Thyroid gland (tissue), 4 donors: Measurements from ENCODE around the gene CCDC47. TPM values are rescaled to one million over a fixed set of nuclear protein-coding genes. Genes with fewer than 3 reads are reported as not detected.

Experiments used
- DNase-seq, 2 donors: peaks; one replicate each; pipeline ENCODE4 v3.0.0-alpha.2; 2019
- H3K27ac ChIP-seq, 3 donors: fragments of 200-600 bp; sonication (generic); 1 replicate in 2 of 3; 2 replicates in 1 of 3; pipeline ENCODE4 v1.5.1; 2016 to 2019; ENCODE audit warnings: mild to moderate bottlenecking in 1 of 3, moderate library complexity in 1 of 3
- H3K27me3 ChIP-seq: fragments of 200-600 bp; sonication (generic); one replicate; pipeline ENCODE4 v1.5.1; 2019
- H3K36me3 ChIP-seq, 2 donors: fragments of 200-600 bp; sonication (generic); one replicate each; pipeline ENCODE4 v1.5.1; 2016 to 2019
- H3K4me1 ChIP-seq, 2 donors: fragments of 200-600 bp; sonication (generic); one replicate each; pipeline ENCODE4 v1.5.1; 2017 to 2019
- H3K4me3 ChIP-seq, 3 donors: fragments of 200-600 bp; sonication (generic); replicated peaks in 1 of 3; 1 replicate in 2 of 3; 2 replicates in 1 of 3; pipeline ENCODE4 v1.5.1; 2016; ENCODE audit warnings: mild to moderate bottlenecking in 1 of 3
- H3K9me3 ChIP-seq: fragments of 200-600 bp; sonication (generic); one replicate; pipeline ENCODE4 v1.5.1; 2017
- POLR2A ChIP-seq, 2 donors: fragments of 450-650 bp; IDR thresholded peaks; one replicate each; pipeline ENCODE4 v1.6.1; 2017; ENCODE audit warnings: antibody characterized with exemption in 2 of 2, mild to moderate bottlenecking in 2 of 2, moderate library complexity in 1 of 2
- WGBS, 2 donors: methylation state at CpG; one replicate each; pipeline ENCODE4 v1.1.5; 2017; 5-methylcytosine and 5-hydroxymethylcytosine counted together
- intact Hi-C: fragments of 100-400 bp; cut with DNase I; formaldehyde crosslinking; loops from one replicate; pipeline ENCODE4 v1.15.1; 2023
- total RNA-seq, 4 donors: library from RNA; depleted of rRNA; stranded (reverse); fragments of >200 nt; gene quantifications; one replicate each; pipeline ENCODE4 v1.2.3, GENCODE V29; 2016
- TF ChIP-seq, protein P1 (sequence below), 6 experiments: fragments of 200-600 bp in 3 of 6; fragments of 450-650 bp in 3 of 6; sonication (generic) in 3 of 6; IDR thresholded peaks; one replicate each; pipeline ENCODE4 v1.5.1; 2016 to 2019; ENCODE audit warnings: antibody characterized with exemption in 6 of 6, mild to moderate bottlenecking in 2 of 6, inconsistent platforms in 1 of 6, moderate library complexity in 1 of 6

Gene CCDC47
- total RNA-seq, 4 donors from 2014 or later: 69.4 to 120 (median 85.1) TPM

DNA sequence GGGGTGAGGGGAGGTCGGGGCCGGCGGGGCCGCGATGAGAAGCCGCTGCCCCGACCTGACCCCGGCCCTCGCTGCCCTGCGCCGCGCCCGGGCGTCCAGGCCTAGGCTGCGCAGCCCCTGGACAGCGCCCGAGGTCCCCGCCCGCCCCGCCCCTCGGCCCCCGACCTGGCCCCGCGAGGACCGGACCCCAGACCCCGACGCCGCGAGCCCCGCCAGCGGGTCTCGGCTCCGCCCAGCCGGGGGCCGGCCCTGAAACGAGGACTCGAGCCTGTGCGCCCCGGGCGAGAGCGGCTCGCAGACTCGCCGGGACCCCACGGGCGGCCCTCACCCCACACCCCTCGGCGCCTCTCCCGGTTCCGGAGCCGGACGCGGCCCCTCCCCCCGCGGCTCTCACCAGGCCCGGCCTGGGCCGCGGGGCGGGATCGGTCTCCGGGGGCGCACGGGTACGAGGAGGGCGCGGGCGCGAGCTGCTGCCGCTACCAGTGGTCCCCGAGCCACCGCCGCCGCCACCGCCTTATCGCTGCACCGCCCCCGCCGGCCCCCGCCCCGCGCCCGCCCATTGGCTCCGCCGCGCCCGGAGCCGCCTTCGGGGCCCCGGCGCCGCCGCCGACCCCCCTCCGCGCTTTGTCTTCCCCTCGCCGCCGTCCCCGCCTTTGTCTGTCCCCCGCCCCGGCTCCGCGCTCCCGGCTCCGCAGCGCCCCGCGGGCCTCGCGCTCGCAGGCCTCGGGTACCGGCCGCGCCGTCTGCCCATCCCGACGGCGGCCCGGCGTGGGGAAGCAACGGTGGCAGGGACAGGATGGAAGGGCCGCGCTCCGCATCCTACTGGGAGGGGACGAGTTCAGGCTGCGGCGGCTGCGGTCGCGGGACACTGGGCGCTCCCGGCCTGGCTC, 73.5 kb downstream of the CCDC47 start, which contains the start of gene LIMD2:
LIMD2 (minus strand) TSS at position 488 of the 890 bp plus-strand sequence. CDS start 827 bp downstream, outside the sequence.
- WGBS, 2 donors: 0 to 10% methylated on average over 2 to 5 of the region's 133 CpGs
- H3K4me1 ChIP-seq: peaks cover 6 to 21% of the 10 kb centered on the region in 2 donors
- peaks cover 0 to 5% of the 10 kb centered on the region in 2 donors for H3K36me3 ChIP-seq
- DNase-seq: peak; percentile 38 to 40
- intact Hi-C loops: no loop called here
- no peaks in the 10 kb centered on the region for H3K27me3 ChIP-seq
- no peak for TF ChIP-seq POLR2A (IDR thresholded peaks at IDR 0.05)
- TF ChIP-seq, protein P1, sequence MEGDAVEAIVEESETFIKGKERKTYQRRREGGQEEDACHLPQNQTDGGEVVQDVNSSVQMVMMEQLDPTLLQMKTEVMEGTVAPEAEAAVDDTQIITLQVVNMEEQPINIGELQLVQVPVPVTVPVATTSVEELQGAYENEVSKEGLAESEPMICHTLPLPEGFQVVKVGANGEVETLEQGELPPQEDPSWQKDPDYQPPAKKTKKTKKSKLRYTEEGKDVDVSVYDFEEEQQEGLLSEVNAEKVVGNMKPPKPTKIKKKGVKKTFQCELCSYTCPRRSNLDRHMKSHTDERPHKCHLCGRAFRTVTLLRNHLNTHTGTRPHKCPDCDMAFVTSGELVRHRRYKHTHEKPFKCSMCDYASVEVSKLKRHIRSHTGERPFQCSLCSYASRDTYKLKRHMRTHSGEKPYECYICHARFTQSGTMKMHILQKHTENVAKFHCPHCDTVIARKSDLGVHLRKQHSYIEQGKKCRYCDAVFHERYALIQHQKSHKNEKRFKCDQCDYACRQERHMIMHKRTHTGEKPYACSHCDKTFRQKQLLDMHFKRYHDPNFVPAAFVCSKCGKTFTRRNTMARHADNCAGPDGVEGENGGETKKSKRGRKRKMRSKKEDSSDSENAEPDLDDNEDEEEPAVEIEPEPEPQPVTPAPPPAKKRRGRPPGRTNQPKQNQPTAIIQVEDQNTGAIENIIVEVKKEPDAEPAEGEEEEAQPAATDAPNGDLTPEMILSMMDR (IDR thresholded peaks at IDR 0.05): no peak
- no peaks in the 10 kb centered on the region for H3K9me3 ChIP-seq
- H3K27ac ChIP-seq: peak within 1 kb of the TSS in 2 of 3 donors; percentile 46
- peak within 1 kb of the TSS in 1 of 3 donors; percentile 58 for H3K4me3 ChIP-seq

DNA sequence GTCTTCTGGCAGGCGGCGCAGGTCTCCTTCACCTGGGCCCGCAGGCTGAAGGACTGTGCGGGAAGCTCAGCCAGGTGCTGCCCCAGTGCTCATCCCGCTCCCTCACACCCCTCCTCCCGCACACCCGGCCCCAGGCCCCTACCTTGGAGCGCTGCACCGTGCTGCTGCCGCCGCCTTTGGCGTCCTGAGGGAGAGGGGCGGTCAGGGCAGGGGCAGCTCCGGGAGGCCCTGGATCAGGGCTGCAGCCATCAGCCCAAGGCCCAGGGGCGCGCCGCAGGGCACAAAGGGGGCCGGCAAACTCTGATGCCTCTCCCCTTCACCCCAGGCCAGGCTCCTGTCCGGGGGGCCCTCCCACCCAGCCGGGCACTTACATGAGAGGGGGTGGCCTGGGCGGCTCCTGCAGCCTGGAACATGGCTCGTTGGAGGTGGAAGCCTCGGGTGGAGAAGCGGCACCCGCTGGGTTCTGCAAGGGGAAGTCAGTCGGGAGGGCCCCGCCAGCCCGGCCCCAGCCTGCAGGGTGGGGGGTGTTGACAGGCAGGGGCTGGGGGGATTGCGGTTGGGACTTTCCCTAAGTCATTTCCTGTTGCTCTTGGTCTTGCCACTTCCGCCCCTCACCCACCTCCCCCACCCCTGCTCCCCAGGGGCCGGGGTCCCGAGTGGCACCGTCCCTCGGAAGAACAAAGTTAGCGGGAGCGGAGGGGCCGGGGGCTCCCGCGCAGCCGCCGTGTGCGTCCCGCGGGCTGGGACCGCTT, 74.3 kb downstream of the CCDC47 start:
- Histone ChIP-seq H3K9me3 (no peaks in the 10 kb centered on the region), H3K4me1 (peaks cover 6 to 21% of the 10 kb centered on the region in 2 donors), H3K27ac (peak overlapping the region in 1 of 3 donors; percentile 45), H3K36me3 (peaks cover 0 to under 1% of the 10 kb centered on the region in 2 donors), H3K27me3 (no peaks in the 10 kb centered on the region), H3K4me3 (peak overlapping the region in 1 of 3 donors; percentile 58)
- no peak for TF ChIP-seq POLR2A (IDR thresholded peaks at IDR 0.05)
- peak in 1 of 2 donors; percentile 41 for DNase-seq
- 13 to 24% methylated on average over 11 to 22 of the region's 45 CpGs for WGBS, 2 donors
- intact Hi-C loops: no loop called here

DNA sequence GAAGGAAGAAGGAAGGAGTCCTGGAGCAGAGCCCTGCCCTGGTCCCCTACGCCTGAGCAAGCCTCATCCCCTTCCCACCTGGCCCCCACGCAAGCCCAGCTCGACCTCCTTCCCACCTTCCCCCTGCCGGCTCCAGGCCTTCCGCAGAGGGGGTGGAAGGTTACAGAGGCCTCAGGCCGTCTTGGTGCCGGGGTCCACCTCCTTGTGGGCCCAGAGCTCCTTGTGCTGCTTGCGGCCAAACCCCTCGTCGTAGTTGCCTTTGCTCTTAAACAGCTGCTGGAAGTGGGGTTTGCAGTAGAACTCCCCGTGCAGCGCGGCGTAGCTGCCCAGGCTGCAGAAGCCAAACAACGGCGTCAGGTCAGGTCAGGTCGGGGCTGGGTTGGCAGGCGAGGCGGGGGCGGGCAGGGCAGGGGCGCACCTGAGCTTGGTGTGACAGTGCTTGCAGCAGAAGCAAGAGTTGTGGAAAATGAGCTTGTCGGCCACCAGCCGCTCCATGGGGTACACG, 75.0 kb downstream of the CCDC47 start:
- TF ChIP-seq POLR2A (IDR thresholded peaks at IDR 0.05): no peak
- TF ChIP-seq, protein P1 (IDR thresholded peaks at IDR 0.05): no peak
- no peak overlapping the region for H3K27ac ChIP-seq
- H3K4me1 ChIP-seq: peaks cover 6 to 21% of the 10 kb centered on the region in 2 donors
- WGBS, 2 donors: 47 to 67% methylated on average over 15 to 17 of the region's 24 CpGs
- intact Hi-C loops: no loop called here
- peaks cover 0 to 7% of the 10 kb centered on the region in 2 donors for H3K36me3 ChIP-seq
- DNase-seq: no peak
- peak overlapping the region in 1 of 3 donors; percentile 58 for H3K4me3 ChIP-seq
- H3K9me3 ChIP-seq: no peaks in the 10 kb centered on the region
- H3K27me3 ChIP-seq: no peaks in the 10 kb centered on the region

DNA sequence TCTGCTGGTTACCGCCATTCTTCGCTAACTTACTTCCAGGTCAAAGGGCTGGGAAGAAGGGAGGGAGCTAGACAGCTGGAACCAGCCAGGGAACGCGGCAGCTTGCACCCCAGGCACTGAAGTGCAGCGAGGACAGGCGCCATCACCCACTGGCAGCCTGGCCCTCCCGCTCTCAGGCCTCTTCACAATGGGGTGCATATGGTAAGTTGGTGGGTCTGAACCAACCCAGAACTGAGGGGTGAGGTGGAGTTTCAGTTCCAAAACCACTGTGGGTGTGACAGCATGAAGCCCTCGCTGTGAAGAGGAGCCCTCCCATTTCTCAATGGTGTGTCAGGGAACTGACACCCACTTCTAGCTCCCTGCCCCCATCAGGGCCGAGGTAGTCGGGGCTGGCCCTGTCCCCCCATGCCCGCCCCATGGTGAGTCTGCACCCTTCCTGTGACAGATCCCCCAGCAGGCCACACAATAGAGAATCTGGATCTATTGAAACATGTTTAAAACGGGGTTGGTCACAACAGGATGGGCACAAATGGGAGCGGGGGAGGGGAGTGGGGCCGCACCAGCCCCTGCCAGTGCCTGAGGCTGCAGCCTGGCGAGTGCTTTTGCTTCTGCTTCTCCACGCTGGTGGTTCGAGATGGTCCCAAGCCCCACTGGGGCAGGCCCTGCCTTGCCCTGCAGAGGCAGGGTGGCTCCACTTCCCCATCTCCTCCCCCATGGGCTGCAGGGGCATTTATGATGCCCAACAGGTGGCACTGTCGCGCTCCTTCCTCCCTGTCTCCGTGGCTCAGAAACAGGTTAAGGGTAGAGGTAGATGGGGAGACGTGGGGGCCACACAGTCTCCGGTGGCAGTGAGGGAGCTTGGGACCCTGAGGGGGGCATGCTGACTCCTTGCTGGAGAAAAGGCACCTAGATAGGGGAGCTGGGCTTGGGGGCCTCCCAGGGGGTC, 75.8 kb downstream of the CCDC47 start:
- Histone ChIP-seq H3K36me3 (peaks cover 5 to 12% of the 10 kb centered on the region in 2 donors), H3K27me3 (no peaks in the 10 kb centered on the region), H3K27ac (no peak overlapping the region), H3K4me3 (no peak overlapping the region), H3K4me1 (peaks cover 6 to 21% of the 10 kb centered on the region in 2 donors), H3K9me3 (no peaks in the 10 kb centered on the region)
- intact Hi-C loops: no loop called here
- DNase-seq: peak in 1 of 2 donors; percentile 37
- WGBS, 2 donors: 82% methylated on average over 16 to 21 of the region's 22 CpGs
- TF ChIP-seq, protein P1 (IDR thresholded peaks at IDR 0.05): peak in 2 of 6 experiments; percentile 17 to 33
- no peak for TF ChIP-seq POLR2A (IDR thresholded peaks at IDR 0.05)
